Smooth muscle cell (in vitro differentiated cells): ENCODE measurements around the gene GBP6. TPM values are rescaled to one million over a fixed set of nuclear protein-coding genes. Genes with fewer than 3 reads are reported as not detected.

Source experiments
- DNase-seq: peaks from one replicate; lab custom pipeline; 2025; ENCODE audit not compliant: unreplicated experiment; lab: John Stamatoyannopoulos, UW
- H2AFZ ChIP-seq: fragments of 200-600 bp; sonication (generic); 2 replicates; pipeline ENCODE4 v1.6.0; 2016; ENCODE audit warnings: antibody characterized with exemption, low read depth, mild to moderate bottlenecking
- H3F3A ChIP-seq: fragments of 200-600 bp; sonication (generic); 2 replicates; pipeline ENCODE4 v1.6.0; 2017; ENCODE audit warnings: antibody characterized with exemption, low read depth
- H3K27ac ChIP-seq: fragments of 200-600 bp; sonication (generic); 2 replicates; pipeline ENCODE4 v1.5.1; 2016; ENCODE audit warnings: low read depth, mild to moderate bottlenecking
- H3K27me3 ChIP-seq: fragments of 200-600 bp; sonication (generic); 2 replicates; pipeline ENCODE4 v1.6.1; 2016; ENCODE audit warnings: low read depth, mild to moderate bottlenecking
- H3K36me3 ChIP-seq: fragments of 200-600 bp; sonication (generic); 2 replicates; pipeline ENCODE4 v1.5.1; 2016; ENCODE audit warnings: low read depth
- H3K4me1 ChIP-seq: fragments of 200-600 bp; sonication (generic); 2 replicates; pipeline ENCODE4 v1.5.1; 2016; ENCODE audit warnings: low read depth
- H3K4me2 ChIP-seq: fragments of 200-600 bp; sonication (generic); 2 replicates; pipeline ENCODE4 v1.6.0; 2016; ENCODE audit warnings: mild to moderate bottlenecking
- H3K4me3 ChIP-seq: fragments of 200-600 bp; sonication (generic); 2 replicates; pipeline ENCODE4 v1.5.1; 2016; ENCODE audit warnings: mild to moderate bottlenecking
- H3K79me2 ChIP-seq: fragments of 200-600 bp; sonication (generic); 2 replicates; pipeline ENCODE4 v1.6.0; 2016; ENCODE audit warnings: low read depth, mild to moderate bottlenecking
- H3K9ac ChIP-seq: fragments of 200-600 bp; sonication (generic); 2 replicates; pipeline ENCODE4 v1.6.0; 2016; ENCODE audit warnings: low read depth
- H3K9me3 ChIP-seq: fragments of 200-600 bp; sonication (generic); replicated peaks from 2 replicates; pipeline ENCODE4 v1.5.1; 2016; ENCODE audit warnings: low read depth
- H4K20me1 ChIP-seq: fragments of 200-600 bp; sonication (generic); 2 replicates; pipeline ENCODE4 v1.6.0; 2016; ENCODE audit warnings: low read depth
- WGBS: methylation state at CpG from one replicate; pipeline ENCODE4 v1.1.7; 2016; ENCODE audit warnings: low lambda C conversion rate; 5-methylcytosine and 5-hydroxymethylcytosine counted together
- polyA plus RNA-seq: library from polyadenylated mRNA; unstranded; fragments of >200 nt; fragmentation: Nextera tagmentation; extraction: Ambion mirVana; gene quantifications from 2 replicates; pipeline ENCODE4 v1.2.1, GENCODE V29; 2016
- total RNA-seq: library from RNA; depleted of rRNA; stranded (reverse); fragments of >200 nt; gene quantifications from 2 replicates; pipeline ENCODE4 v1.2.3, GENCODE V29; 2014
- TF ChIP-seq, protein P1 (sequence below): fragments of 200-600 bp; sonication (generic); IDR thresholded peaks from 2 replicates; pipeline ENCODE4 v1.5.1; 2017; ENCODE audit warnings: borderline replicate concordance, mild to moderate bottlenecking, antibody characterized with exemption; ENCODE audit not compliant: insufficient read depth, poor library complexity, severe bottlenecking

GBP6 gene
- total RNA-seq (not detected in 2 replicates), polyA plus RNA-seq (not detected in 2 replicates)

GRCh38 chr1:89363638-89364536 is at the start of gene GBP6:
Gene GBP6, plus strand, starts transcription at chr1:89364059. Its CDS starts 4,493 bp downstream, at chr1:89368552.
- no peaks in the 10 kb centered on the region for H4K20me1 ChIP-seq
- no peaks in the 10 kb centered on the region for H3K36me3 ChIP-seq
- H2AFZ ChIP-seq = peak within 1 kb of the TSS; percentile 70
- no peak for DNase-seq
- no peak within 1 kb of the TSS for H3K9ac ChIP-seq
- 65% methylated on average over 10 of the region's 10 CpGs for WGBS
- no peaks in the 10 kb centered on the region for H3K4me1 ChIP-seq
- peak within 1 kb of the TSS; percentile 6 for H3K4me2 ChIP-seq
- H3F3A ChIP-seq = no peaks in the 10 kb centered on the region
- no peaks in the 10 kb centered on the region for H3K9me3 ChIP-seq
- TF ChIP-seq, protein P1, sequence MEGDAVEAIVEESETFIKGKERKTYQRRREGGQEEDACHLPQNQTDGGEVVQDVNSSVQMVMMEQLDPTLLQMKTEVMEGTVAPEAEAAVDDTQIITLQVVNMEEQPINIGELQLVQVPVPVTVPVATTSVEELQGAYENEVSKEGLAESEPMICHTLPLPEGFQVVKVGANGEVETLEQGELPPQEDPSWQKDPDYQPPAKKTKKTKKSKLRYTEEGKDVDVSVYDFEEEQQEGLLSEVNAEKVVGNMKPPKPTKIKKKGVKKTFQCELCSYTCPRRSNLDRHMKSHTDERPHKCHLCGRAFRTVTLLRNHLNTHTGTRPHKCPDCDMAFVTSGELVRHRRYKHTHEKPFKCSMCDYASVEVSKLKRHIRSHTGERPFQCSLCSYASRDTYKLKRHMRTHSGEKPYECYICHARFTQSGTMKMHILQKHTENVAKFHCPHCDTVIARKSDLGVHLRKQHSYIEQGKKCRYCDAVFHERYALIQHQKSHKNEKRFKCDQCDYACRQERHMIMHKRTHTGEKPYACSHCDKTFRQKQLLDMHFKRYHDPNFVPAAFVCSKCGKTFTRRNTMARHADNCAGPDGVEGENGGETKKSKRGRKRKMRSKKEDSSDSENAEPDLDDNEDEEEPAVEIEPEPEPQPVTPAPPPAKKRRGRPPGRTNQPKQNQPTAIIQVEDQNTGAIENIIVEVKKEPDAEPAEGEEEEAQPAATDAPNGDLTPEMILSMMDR = no peak
- no peaks in the 10 kb centered on the region for H3K27me3 ChIP-seq
- no peaks in the 10 kb centered on the region for H3K79me2 ChIP-seq
- no peak within 1 kb of the TSS for H3K27ac ChIP-seq
- H3K4me3 ChIP-seq = no peak within 1 kb of the TSS

DNA sequence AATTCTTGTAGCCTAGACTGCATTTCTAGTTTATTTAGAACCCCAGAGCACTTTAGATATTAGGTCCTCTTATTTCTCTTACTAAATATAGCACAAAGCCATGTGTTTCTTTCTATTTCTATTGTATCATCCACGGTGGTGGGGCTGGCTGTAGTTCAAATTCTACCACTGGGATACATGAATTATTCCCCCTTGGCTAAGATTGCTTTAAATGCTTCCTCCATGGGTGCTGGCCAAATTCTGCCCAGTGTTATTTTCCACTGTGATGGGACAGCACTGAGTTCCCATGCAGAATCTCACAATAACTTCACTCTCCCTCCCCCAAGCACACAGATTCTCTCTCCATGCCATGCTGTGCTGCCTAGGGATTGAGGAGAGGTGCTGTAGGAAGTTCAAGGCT is 41.5 kb upstream of the GBP6 start:
- no peak overlapping the region for H3K9ac ChIP-seq
- no peak overlapping the region for H2AFZ ChIP-seq
- no peaks in the 10 kb centered on the region for H3K9me3 ChIP-seq
- no peaks in the 10 kb centered on the region for H4K20me1 ChIP-seq
- DNase-seq = no peak
- H3K79me2 ChIP-seq = no peaks in the 10 kb centered on the region
- no peak overlapping the region for H3K4me3 ChIP-seq
- H3K4me1 ChIP-seq = no peaks in the 10 kb centered on the region
- 94% methylated on average over 1 of the region's 1 CpG for WGBS
- no peaks in the 10 kb centered on the region for H3F3A ChIP-seq
- H3K27ac ChIP-seq = no peak overlapping the region
- TF ChIP-seq, protein P1 = no peak
- no peaks in the 10 kb centered on the region for H3K27me3 ChIP-seq
- H3K36me3 ChIP-seq = no peaks in the 10 kb centered on the region
- H3K4me2 ChIP-seq = no peak overlapping the region

DNA sequence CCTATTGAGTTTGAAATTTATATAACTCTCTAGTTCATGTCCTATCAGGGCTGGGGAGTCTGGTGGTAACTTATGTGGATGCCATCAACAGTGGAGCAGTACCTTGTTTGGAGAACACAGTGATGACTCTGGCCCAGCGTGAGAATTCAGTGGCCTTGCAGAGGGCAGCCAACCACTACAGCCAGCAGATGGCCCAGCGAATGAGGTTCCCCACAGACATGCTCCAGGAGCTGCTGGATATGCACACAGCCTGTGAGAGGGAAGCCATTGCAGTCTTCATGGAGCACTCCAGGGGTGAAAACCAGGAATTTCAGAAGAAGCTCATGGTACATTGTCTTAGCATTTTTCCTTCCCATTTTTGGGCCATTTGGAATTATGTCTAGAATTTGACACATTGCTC is 32.0 kb upstream of the GBP6 start:
- Histone ChIP-seq H3K36me3 (no peaks in the 10 kb centered on the region), H3K4me1 (no peaks in the 10 kb centered on the region), H3K9me3 (no peaks in the 10 kb centered on the region), H3K9ac (no peak overlapping the region), H4K20me1 (no peaks in the 10 kb centered on the region), H3K27me3 (no peaks in the 10 kb centered on the region), H3K27ac (no peak overlapping the region), H3K4me3 (no peak overlapping the region), H3K79me2 (no peaks in the 10 kb centered on the region), H3K4me2 (no peak overlapping the region), H3F3A (no peaks in the 10 kb centered on the region), H2AFZ (no peak overlapping the region)
- no peak for DNase-seq
- WGBS = 93% methylated on average over 2 of the region's 2 CpGs
- TF ChIP-seq, protein P1 = no peak

DNA sequence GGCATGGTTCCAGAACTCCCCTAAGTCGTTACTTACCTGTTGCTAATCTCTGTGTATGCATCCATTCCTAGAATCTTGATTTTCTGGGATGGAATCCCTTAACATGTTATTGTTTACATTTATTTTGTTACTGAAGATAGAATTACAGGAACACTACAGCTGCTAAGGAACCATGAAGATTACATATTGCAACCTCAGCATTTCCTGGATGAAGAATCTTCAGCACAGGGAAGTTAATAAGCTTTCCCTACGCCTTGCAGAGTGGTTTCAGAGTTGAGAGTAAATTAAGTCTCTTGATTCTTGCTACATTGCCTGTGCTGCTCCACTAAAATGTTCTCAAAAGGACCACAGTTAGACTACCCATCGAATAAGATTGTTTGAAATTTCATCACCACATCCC is 31.4 kb upstream of the GBP6 start:
- Histone ChIP-seq H3K4me1 (no peaks in the 10 kb centered on the region), H3K79me2 (no peaks in the 10 kb centered on the region), H3K4me3 (no peak overlapping the region), H3K4me2 (no peak overlapping the region), H3K27ac (no peak overlapping the region), H3F3A (no peaks in the 10 kb centered on the region), H3K27me3 (no peaks in the 10 kb centered on the region), H3K36me3 (no peaks in the 10 kb centered on the region), H2AFZ (no peak overlapping the region), H4K20me1 (no peaks in the 10 kb centered on the region), H3K9ac (no peak overlapping the region), H3K9me3 (no peaks in the 10 kb centered on the region)
- TF ChIP-seq, protein P1 = no peak
- DNase-seq = no peak
- 65% methylated on average over 3 of the region's 3 CpGs for WGBS
